Measurements from ENCODE around the gene NINJ1. TPM values are rescaled to one million over a fixed set of nuclear protein-coding genes. Genes with fewer than 3 reads are reported as not detected.

NINJ1 gene, protein sequence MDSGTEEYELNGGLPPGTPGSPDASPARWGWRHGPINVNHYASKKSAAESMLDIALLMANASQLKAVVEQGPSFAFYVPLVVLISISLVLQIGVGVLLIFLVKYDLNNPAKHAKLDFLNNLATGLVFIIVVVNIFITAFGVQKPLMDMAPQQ
- total RNA-seq: 100 to 1,000 TPM in 1 of 2 donors, 10 to 100 TPM in 1; 73.6 to 128 TPM

DNA sequence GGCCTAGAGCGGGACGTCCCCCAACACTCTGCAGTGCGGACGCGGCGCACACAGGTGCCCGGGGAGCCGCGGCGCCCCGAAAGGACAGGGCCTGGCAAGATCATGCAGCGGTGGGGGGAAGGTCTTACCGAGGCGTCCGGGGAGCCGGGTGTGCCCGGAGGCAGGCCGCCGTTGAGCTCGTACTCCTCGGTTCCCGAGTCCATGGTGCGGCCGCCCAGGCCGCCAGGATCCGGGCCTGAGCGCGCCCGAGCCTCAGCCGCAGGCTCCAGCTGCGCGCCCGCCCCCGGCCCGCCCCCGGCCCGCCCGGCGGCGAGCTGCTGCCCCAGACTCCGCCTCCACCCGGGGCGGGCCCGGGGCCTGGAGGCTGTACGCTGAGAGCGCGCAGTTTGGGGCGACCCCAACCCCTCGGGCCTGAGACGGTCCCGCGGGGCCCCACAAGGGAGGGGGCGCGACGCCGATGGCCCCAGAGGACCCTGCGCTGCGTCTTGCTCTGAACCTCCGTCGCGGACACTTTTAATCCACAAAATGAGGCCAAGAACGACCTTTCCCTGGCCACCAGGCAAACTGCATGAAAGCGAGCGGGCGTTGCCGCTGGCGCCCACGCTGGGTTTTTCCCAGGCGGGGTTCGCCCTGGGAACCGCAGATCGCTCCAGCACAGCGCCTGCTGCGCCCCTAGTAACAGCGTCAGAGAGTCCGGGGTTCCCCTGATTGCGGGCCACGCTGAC is at the start of gene NINJ1:
Gene NINJ1, minus strand, starts transcription at position 237 of the 725 bp plus-strand sequence. Its CDS starts 34 bp downstream, at position 203.

DNA sequence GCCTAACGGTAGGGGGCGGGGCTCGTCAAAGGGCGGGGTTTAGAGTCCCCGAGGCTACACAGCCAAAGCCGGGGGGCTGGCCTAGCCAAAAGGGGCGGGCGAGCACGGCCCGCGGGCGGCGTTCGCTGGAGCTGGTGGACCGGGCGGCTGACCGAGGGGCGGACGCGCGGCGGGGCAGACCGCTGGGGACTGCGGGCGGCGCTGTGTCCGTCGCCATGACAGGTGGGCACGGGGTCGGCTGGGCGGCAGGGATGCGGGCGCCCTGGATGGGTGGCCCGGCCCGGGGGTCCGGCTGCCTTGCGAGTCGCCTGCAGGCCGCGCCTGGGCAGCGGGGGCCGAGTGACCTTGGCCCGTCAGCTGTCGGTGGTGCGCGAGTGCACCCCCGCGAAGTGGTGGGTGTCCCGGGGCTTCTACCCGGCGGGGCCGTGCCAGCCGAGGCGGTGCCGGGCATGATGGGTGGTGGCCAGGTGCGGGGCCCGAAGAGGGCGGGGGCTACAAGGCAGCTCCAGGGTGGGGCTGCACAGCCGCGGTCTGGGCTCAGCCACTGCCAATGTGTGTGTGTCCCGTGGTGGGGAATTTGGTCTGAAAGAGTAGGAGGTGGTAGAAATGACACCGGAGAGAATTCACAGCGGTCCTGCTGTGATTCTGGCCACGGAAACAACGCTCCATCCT is 37.8 kb downstream of the NINJ1 start, which contains the start of gene CARD19:
Gene CARD19, plus strand, starts transcription at position 87 of the 672 bp plus-strand sequence. Its CDS starts 129 bp downstream, at position 216.

Other genes with a start within 250 kb of the NINJ1 start
- not detected for gene FGD3, start 186.7 kb downstream of the NINJ1 start, total RNA-seq
- gene SUSD3, start 75.5 kb downstream of the NINJ1 start, total RNA-seq: 1 to 10 TPM in 1 of 2 donors, under 1 TPM in 1; 0.69 to 5.3 TPM
- gene CARD19, start 38.0 kb downstream of the NINJ1 start, total RNA-seq: 10 to 100 TPM; 40.3 to 86.9 TPM
- gene WNK2, start 49.9 kb upstream of the NINJ1 start, total RNA-seq: under 1 TPM; 0.34 to 0.67 TPM

All from melanocyte of skin (primary cell).